Fibroblast of skin of right quadriceps (primary cell): Measurements from ENCODE around the gene TMEM106B.

Experiments used
- DNase-seq: peaks from one replicate; pipeline ENCODE4 v3.0.0-alpha.2; 2013

TMEM106B gene

DNA sequence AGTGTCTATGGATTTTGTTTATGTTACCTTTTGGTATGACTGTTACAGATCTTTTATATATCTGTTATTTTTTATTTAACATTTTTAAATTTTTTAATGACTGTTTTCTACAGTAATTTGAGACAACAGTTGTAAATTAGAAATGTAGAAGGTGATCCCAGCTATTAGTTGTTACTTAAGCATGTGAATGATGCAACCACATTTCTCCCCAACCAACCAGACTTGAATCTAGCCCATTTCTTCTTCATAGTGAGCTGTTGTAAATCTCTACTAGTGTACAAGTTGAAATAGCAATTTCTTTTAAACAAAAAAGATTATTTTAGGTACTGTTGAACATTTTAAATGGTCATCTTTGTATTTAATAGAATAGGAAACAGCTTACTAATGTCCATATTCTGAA, 18.0 kb downstream of the TMEM106B start:
- DNase-seq = peak; percentile 37

DNA sequence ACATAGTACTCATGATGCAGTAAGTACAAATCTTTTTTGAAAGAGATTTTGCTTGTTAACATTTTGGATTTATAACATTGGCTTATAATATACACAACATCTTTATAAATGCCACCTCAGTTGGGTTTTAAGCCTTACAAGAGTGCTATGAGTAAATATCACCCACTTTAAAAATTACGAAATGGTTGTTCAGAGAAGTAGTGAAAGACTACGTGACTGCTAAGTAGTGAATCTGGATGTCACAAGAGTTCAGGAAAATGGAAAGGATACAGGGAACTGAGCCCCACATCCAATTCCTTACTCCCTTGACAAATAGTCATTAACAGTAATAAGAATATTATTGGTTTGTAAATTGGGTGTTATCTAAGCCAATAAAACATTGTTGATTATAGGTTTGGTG, 20.0 kb downstream of the TMEM106B start:
- DNase-seq = no peak

DNA sequence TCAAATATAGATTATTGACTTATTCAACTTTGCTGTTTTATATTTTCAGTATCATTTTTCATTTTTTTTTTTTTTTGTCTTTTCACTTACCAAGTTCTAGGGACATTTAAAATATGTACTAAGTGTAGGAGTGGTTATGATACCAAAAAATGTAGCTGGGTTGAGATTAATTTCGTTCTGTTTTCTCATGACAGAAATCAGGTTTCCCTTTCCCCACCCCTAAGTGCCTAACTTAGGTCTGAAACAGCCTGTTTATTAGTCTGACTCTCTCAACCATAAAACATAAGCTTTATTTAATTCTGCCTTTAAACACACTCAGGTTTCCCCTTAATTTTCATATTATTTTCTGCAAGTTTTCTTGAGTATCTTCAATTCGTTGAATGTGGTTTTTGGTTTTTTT, 22.1 kb downstream of the TMEM106B start:
- DNase-seq = no peak

DNA sequence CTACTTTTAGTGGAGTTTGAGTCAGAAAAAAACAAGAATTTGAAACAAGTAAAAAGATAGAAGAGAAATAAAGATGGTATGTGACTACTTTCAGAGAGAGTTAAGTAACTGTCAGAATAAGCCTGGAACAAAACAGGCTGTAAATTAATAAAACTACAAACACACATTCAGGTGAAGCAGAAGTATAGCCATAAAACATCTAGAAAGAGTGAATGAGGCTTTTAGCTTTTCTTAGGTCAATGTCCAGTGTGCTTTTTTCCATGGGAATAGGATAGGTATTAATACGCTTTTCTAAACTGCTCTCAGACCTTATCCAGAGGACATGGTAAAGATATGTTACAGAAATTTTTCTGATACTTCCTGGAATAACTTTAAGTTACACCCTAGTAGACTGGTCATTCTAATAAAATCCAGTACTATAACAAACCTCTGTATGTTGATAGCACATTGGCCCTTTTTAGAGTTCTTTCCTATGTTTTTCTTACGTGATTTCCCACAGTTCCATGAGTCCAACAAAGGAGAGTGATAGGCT, 23.3 kb downstream of the TMEM106B start:
- no peak for DNase-seq

DNA sequence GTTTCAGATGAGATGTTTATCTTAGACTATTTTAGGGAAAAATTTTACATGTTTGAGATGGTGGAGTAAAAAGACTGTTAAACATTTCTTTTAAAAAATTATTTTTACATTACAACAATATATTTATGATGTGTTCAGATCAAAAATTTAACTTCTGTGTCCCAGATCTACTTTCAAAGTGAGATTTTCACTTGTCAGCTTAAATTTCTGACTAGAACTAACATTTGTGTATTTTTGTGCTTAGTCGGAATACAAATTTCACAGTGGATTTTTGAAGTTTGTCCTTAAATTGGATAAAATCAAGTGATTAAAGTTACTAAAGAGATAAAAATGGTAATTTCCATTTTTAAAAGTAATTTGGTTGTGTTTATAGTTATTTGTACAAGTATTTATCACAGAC, 24.9 kb downstream of the TMEM106B start:
- DNase-seq = no peak

DNA sequence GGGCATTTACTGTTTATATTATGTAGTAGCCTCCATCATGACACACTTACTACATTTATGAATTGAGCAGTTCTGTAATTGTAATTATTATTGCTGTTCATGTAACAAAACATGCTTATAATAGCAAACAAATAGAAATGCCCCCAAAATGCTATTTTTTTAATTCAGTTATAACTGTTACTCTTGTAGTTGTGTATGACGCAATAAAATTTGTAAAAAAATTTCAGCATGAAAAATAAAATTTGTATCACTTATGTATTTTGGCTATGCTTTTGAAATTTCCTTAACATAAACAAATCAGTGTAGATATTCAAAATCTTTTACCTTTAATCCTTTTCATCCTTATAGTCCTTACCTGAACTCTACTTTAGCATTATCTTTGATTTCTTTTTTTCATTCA, 25.9 kb downstream of the TMEM106B start:
- DNase-seq = no peak

DNA sequence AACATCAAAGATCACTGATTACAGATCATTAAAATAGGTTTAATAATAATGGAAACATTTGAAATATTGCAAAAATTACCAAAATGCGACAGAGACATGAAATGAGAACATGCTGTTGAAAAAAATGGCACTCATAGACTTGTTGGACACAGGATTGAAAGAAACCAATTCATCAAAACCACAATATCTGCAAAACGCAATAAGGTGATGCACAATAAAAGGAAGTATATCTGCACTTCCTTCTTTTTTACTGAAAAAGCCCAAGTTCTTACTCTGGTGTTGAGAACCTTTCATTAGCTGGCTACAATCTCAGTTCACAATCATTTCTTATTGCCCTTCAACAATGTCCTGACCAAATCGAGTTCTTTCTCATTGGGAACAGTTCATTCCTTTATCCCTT, 28.7 kb downstream of the TMEM106B start:
- no peak for DNase-seq

DNA sequence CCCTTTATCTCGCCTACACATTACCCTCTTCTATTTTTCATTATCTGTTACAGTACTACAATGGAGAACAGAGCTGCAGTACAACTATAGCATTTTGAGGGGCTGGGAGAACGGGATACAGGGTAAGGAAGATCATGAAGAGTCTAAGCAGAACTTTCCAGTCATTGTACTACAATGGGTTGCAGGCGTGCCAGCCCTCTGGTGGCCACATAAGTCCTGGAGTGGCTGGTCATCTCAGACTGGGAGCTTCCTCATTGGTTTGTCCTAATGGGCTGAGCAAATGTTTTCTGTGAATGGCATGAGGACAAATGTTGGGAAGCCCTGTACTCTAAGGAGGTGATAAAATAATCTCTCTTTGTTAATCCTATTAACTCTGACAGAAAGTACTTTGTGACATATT, 33.0 kb downstream of the TMEM106B start:
- DNase-seq = peak; percentile 5

DNA sequence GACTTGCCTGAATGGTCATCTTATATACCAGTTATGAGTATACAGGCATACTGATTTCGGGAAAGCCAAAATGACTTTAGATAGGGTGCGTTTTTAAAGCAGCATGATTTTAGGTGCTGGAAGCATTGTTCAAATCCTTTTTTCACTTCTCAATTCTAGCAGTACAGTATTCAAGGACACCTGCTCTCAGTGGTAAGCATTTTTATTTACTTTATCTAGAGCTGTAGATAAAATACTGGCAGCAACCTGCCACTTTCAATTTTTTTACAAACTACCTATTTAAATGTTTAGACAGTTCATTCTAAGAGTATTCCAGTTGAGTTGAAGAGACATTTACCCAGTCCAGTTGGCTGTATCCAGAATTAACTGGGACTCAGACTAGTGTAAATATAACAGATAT, 33.6 kb downstream of the TMEM106B start:
- no peak for DNase-seq

DNA sequence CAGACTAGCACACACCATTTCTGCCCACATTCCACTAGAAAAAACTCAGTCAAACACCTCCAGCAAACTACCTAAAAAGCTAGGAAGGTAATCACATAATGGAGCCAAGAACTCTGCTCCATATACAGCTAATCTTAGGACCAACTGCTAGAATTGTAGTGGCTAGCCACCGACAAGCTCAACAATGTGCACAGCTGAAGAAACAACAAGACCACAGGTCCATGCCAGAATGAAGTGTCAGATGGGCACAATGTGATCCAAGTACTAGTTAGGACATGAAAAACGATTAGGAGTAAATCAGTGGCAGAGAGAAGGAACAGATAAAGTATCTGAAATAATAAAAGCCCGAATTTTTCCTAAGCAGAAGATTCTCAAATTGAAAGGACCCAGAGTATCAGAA, 38.6 kb downstream of the TMEM106B start:
- no peak for DNase-seq

DNA sequence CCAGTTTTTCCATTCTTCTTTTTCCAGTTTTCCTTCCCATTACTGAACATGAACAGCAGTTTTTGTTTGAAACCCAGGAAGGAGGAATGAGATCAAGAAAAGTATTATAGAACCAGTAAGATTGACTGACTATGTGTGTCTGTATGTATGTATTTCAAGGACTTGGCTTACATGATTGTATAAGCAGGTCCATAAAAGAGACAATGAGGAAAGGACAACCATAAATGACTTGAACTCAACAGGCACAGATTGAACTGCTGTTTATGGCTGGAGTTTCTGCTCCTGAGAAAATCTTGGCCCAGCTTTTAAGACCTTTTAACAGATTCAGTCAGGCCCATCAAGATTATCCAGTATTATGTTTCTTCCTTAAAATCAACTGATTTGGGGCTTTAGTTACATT, 39.1 kb downstream of the TMEM106B start:
- no peak for DNase-seq

DNA sequence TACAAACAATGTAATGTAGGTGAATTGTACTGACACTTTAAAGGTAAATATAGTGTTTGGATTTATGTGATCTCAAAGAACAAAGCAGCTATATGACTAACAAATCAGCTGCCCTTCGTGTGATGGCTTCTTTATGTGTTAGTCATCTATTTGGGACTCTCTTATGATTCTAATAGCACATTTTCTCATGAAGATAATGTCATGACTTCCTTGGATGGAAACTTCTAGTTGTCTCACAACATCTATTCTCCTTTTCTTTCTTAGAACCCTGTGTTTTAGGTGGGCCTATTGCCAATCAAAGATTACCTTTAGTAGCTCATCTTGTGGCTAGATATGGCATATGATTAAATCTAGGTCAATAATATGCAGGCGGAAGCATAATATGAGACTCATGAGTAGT, 45.0 kb downstream of the TMEM106B start:
- no peak for DNase-seq

DNA sequence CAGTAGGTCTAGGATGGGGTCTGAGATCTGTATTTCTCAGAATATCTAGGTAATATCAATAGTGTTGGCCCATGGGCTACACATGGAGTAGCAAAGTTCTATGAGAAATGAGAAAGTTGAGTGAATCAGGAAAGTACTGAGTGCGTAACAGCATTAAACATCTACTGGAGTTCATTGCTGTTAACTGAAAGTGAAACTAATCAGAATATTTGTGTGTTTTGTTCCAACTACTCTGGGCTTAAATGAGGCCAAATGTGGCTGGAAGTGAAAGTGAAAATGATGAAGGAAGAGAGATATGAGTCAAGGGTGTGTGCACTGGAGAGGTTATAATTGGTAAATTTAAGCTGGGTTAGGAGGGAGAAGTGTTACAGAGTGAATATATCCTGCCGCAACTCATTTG, 46.5 kb downstream of the TMEM106B start:
- DNase-seq = peak; percentile 4

DNA sequence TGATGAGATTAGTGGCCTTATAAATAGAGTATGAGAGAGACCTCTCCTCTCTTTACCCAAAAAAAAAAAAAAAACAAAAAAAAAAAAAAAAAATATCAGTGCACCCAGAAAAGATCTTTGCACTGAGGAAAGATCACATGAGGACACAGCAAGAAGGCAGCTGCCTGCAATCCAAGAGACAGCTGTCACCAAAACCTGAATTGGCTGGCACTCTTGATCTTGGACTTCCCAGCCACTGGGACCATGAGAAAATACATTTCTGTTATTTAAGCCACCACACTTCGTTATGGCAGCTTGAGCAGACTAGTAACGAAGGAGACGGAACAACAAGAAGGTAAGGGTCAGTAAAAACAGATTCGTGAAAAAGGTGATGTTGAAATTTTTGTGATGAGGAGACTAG, 47.0 kb downstream of the TMEM106B start:
- no peak for DNase-seq

DNA sequence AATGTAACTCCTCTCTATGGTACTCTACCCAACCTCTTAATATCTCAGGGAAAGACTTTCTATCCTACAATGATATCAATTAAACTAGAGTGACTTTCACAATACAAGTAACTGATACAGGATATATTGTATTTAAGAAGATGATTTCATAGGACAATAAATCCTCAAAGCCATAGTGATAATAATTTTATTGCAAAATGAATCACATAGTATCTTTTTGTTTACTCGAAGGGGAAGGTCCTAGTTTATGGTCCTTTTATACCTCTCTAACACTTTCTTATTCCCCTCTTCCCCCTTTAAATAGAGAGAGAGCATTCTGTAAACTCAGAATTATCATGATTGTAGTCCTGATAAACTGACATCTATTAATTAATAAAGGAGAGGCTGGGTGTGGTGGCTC, 56.4 kb downstream of the TMEM106B start:
- no peak for DNase-seq

DNA sequence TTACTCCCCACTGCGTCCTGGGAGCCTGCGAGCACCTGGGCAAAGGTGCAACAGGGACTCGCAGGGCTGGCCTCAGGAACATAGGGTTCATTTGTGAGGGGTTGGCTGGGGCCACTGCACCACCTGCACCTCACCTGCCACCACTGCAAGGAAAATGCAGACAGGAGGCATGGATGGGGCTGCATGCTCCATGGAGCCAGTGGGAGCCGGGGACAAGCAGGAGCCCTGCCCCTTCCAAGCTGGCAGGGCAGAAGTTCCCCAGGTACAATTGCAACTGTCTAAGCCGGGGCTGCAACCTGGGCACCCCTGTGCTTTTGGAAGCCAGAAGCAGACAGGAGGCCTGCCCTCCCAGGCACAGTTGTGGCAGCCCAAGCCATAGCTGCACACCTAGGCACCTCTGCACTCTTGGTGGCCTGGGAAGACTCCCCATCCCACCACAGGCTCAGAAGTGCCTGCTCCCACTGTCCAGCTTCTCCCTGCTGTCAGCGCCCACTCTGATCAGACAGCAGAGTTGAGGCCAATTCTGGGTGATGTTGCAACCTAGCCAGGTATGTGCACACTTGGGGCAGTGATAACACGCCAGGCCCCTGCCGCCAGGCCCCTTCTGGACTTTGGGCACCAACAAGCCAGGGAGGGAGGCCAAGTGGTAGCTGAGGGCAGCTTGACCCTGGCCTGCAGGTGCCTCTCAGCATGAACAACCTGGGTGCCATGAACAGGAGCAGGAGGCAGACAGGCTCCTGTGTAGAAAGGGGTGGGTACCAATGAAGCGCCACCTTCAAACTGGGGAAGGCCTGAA, 58.2 kb downstream of the TMEM106B start:
- no peak for DNase-seq

DNA sequence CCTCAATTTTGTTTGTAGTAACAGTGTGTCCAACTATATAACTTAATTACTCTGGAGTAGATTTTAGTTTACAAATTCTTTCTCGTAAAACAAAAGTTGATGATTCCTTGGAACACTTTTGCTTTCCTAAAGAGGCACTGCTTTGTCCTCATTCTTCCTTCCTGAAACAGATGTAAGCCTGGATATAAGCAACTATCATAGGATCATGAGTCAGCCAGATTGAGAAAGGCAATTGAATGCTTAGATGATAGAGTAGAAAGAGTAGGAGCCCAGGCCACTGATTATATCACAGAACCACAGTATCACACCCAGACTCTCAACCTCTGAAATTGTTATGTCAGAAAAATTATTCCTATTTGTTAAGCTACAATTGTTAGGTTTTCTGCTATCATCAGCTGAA, 69.9 kb downstream of the TMEM106B start:
- no peak for DNase-seq

DNA sequence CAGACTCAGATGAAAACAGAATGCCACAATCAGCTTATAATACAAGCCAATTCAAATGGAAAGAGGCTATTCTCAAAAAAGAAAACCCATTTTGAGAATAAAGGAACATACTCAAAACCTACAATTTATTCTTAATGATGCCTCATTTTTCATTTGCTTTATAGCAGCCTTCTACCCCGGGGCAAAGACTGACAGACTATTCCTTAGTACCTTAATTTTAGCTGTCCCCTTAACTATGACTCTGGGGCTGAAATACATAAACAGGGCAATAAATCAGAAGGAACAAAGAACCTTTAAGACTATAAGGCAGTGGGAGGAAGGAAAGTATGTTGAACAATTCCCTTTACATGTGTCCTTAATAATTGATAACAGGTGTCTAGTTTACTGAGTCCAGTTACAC, 76.8 kb downstream of the TMEM106B start:
- DNase-seq = no peak

DNA sequence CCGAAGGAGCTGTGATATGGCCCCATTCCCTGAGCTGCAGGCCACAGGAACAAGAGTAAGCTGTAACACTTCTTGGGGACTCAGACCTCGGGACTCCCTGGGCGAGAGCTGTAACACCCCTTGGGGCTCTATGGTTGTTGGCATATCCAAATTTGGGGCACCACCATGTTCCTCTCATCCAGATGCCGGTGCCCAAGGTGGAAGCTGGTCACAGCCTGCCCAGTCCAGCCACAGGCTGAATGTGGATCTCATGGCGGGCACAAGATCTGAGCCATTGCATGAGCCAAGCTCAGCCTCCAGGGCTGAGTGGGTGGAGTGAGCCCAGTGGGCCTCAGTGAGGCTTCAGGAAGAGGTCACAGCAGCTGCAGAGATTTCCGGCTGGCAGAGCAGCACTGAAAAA, 78.9 kb downstream of the TMEM106B start:
- DNase-seq = no peak

DNA sequence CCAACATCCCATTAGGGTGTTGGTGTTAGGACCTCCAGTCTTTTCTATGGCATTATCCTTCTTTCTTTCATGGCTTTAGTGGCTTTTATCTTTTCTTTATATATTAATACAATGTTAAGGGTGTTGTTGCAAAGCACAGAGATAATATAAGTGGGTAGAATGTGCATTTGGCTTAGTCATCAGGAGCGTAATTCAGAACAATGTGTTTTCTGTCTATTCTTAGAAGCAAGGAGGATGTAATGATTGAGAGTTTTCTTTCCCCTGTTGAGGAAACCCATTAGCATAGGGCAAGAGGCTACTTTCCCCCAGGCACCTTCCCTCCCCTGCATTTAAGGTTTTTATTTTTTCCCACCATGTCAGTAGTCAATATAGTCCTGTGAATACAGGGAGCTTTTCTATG, 79.7 kb downstream of the TMEM106B start:
- DNase-seq = no peak

DNA sequence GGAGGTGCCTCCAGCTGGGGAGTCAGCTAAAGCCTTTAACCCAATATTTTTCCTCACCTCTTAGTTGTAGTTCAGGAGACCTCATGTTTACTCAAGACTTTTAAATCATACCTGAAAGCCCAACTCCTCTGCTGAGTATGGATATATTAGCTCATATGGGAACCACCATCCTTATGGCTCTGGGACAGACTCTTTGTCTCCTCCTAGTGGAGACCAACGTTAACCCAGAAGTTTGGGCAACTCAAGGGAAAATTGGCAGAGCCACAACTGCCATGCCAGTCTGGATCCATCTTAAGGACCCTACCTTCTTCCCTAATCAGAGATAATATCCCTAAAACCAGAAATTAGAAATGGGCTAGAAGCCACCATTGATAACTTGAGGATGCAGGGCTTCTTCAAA, 80.8 kb downstream of the TMEM106B start:
- DNase-seq = no peak
